H1 (cell line): ENCODE data around the gene TMED4. TPM values are rescaled to one million over a fixed set of nuclear protein-coding genes. Genes with fewer than 3 reads are reported as not detected.

ENCODE experiments used
- KDM4A ChIP-seq: IDR thresholded peaks from one replicate; pipeline ENCODE4 v1.7.1; 2012; ENCODE audit warnings: low read depth, mild to moderate bottlenecking, moderate library complexity, low read length, inconsistent platforms; ENCODE audit not compliant: severe bottlenecking
- polyA plus RNA-seq, 7 experiments: library from polyadenylated mRNA; depleted of rRNA in 3 of 7; stranded (reverse) in 5 of 7; unstranded in 2 of 7; fragments of >200 nt in 5 of 7; fragments of 200-250 nt in 2 of 7; gene quantifications; 1 replicate in 5 of 7; 2 replicates in 1 of 7; 4 replicates in 1 of 7; pipeline versions ENCODE4 v1.2.1 to v1.2.3, GENCODE V29; 2011 to 2013; ENCODE audit warnings: missing spikeins in 2 of 7, mixed read lengths in 2 of 7
- total RNA-seq: library from RNA; stranded (reverse); fragmentation: NEBNext Ultra II Directional; extraction: Animal tissue kit (Norgen Biotek cat#: 25700); gene quantifications from 2 replicates; pipeline ENCODE4 v1.2.1, GENCODE V29; 2021
- TF ChIP-seq, protein P1 (sequence below): fragments of 300-600 bp; sonication (generic); IDR thresholded peaks from 2 replicates; pipeline ENCODE4 v1.7.1; 2012; ENCODE audit warnings: low read length, moderate library complexity, mild to moderate bottlenecking, inconsistent platforms; ENCODE audit not compliant: insufficient replicate concordance

The TMED4 gene
- total and polyA plus RNA-seq, 2 of the 8 experiments (the other 6 are each of a cell fraction or from before 2014, with no cell fraction given), result 44.9 to 76.7 TPM

DNA sequence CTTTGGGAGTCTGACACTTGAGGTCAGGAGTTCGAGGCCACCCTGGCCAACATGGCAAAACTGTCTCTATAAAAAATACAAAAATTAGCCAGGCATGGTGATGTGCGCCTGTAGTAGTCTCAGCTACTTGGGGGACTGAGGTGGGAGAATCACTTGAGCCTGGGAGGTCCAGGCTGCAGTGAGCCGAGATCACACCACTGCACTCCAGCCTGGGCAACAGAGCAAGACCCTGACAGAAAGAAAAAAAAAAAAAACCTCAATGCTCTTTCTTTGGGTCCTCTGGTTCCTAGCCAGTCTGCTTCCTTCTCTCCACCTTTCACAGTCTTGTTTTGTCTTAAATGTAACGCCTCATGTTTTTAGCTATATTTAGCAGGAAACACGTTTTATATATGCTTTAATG lies 33.8 kb upstream of the TMED4 start (continued):
- TF ChIP-seq, protein P1, sequence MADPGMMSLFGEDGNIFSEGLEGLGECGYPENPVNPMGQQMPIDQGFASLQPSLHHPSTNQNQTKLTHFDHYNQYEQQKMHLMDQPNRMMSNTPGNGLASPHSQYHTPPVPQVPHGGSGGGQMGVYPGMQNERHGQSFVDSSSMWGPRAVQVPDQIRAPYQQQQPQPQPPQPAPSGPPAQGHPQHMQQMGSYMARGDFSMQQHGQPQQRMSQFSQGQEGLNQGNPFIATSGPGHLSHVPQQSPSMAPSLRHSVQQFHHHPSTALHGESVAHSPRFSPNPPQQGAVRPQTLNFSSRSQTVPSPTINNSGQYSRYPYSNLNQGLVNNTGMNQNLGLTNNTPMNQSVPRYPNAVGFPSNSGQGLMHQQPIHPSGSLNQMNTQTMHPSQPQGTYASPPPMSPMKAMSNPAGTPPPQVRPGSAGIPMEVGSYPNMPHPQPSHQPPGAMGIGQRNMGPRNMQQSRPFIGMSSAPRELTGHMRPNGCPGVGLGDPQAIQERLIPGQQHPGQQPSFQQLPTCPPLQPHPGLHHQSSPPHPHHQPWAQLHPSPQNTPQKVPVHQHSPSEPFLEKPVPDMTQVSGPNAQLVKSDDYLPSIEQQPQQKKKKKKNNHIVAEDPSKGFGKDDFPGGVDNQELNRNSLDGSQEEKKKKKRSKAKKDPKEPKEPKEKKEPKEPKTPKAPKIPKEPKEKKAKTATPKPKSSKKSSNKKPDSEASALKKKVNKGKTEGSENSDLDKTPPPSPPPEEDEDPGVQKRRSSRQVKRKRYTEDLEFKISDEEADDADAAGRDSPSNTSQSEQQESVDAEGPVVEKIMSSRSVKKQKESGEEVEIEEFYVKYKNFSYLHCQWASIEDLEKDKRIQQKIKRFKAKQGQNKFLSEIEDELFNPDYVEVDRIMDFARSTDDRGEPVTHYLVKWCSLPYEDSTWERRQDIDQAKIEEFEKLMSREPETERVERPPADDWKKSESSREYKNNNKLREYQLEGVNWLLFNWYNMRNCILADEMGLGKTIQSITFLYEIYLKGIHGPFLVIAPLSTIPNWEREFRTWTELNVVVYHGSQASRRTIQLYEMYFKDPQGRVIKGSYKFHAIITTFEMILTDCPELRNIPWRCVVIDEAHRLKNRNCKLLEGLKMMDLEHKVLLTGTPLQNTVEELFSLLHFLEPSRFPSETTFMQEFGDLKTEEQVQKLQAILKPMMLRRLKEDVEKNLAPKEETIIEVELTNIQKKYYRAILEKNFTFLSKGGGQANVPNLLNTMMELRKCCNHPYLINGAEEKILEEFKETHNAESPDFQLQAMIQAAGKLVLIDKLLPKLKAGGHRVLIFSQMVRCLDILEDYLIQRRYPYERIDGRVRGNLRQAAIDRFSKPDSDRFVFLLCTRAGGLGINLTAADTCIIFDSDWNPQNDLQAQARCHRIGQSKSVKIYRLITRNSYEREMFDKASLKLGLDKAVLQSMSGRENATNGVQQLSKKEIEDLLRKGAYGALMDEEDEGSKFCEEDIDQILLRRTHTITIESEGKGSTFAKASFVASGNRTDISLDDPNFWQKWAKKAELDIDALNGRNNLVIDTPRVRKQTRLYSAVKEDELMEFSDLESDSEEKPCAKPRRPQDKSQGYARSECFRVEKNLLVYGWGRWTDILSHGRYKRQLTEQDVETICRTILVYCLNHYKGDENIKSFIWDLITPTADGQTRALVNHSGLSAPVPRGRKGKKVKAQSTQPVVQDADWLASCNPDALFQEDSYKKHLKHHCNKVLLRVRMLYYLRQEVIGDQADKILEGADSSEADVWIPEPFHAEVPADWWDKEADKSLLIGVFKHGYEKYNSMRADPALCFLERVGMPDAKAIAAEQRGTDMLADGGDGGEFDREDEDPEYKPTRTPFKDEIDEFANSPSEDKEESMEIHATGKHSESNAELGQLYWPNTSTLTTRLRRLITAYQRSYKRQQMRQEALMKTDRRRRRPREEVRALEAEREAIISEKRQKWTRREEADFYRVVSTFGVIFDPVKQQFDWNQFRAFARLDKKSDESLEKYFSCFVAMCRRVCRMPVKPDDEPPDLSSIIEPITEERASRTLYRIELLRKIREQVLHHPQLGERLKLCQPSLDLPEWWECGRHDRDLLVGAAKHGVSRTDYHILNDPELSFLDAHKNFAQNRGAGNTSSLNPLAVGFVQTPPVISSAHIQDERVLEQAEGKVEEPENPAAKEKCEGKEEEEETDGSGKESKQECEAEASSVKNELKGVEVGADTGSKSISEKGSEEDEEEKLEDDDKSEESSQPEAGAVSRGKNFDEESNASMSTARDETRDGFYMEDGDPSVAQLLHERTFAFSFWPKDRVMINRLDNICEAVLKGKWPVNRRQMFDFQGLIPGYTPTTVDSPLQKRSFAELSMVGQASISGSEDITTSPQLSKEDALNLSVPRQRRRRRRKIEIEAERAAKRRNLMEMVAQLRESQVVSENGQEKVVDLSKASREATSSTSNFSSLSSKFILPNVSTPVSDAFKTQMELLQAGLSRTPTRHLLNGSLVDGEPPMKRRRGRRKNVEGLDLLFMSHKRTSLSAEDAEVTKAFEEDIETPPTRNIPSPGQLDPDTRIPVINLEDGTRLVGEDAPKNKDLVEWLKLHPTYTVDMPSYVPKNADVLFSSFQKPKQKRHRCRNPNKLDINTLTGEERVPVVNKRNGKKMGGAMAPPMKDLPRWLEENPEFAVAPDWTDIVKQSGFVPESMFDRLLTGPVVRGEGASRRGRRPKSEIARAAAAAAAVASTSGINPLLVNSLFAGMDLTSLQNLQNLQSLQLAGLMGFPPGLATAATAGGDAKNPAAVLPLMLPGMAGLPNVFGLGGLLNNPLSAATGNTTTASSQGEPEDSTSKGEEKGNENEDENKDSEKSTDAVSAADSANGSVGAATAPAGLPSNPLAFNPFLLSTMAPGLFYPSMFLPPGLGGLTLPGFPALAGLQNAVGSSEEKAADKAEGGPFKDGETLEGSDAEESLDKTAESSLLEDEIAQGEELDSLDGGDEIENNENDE, result no peak
- no peak for TF ChIP-seq KDM4A
